Glomerular endothelial cell (primary cell): ENCODE measurements around the gene ARHGAP20. TPM values are rescaled to one million over a fixed set of nuclear protein-coding genes. Genes with fewer than 3 reads are reported as not detected.

ENCODE experiments used
- DNase-seq: peaks from one replicate; pipeline ENCODE4 v3.0.0-alpha.2; 2011; ENCODE audit warnings: low read depth, low spot score; ENCODE audit errors: extremely low read depth
- total RNA-seq: library from RNA; depleted of rRNA; stranded (reverse); fragments of >200 nt; gene quantifications from 2 replicates; pipeline ENCODE4 v1.2.3, GENCODE V29; 2015

Gene ARHGAP20
- total RNA-seq, 1 donor from 2014 or later: 0.70 TPM

- no peak for DNase-seq
Observed at GRCh38 chr11:110529043-110529442, 183.2 kb downstream of the ARHGAP20 start.

- no peak for DNase-seq
Observed at GRCh38 chr11:110527146-110527545, 185.1 kb downstream of the ARHGAP20 start.
